ENCODE results near the gene ANKRD13D.
A peak's percentile ranks its signal among the peaks of the same experiment; 100 is the strongest.

ANKRD13D gene

DNA sequence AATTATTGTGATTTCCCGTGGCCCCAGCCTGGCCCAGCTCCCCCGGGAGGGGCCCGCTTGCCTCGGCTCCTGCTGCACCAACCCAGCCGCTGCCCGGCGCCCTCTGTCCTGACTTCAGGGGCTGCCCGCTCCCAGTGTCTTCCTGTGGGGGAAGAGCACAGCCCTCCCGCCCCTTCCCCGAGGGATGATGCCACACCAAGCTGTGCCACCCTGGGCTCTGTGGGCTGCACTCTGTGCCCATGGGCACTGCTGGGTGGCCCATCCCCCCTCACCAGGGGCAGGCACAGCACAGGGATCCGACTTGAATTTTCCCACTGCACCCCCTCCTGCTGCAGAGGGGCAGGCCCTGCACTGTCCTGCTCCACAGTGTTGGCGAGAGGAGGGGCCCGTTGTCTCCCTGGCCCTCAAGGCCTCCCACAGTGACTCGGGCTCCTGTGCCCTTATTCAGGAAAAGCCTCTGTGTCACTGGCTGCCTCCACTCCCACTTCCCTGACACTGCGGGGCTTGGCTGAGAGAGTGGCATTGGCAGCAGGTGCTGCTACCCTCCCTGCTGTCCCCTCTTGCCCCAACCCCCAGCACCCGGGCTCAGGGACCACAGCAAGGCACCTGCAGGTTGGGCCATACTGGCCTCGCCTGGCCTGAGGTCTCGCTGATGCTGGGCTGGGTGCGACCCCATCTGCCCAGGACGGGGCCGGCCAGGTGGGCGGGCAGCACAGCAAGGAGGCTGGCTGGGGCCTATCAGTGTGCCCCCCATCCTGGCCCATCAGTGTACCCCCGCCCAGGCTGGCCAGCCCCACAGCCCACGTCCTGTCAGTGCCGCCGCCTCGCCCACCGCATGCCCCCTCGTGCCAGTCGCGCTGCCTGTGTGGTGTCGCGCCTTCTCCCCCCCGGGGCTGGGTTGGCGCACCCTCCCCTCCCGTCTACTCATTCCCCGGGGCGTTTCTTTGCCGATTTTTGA lies 3.3 kb upstream of the ANKRD13D start:
- Mint-ChIP-seq H3K4me3 (peak overlapping the region; percentile 23), H3K4me1 (ENCODE audit: low read depth) (peaks cover 43% of the 10 kb centered on the region), H3K27me3 (no peaks in the 10 kb centered on the region), H3K9me3 (no peaks in the 10 kb centered on the region), H3K27ac (peak overlapping the region; percentile 100), H3K36me3 (ENCODE audit: low read depth) (peaks cover 43% of the 10 kb centered on the region)

GRCh38 chr11:67286621-67287333 lies 2.3 kb upstream of the ANKRD13D start:
- Mint-ChIP-seq H3K36me3 (ENCODE audit: low read depth) (peaks cover 43% of the 10 kb centered on the region), H3K4me1 (ENCODE audit: low read depth) (peaks cover 50% of the 10 kb centered on the region), H3K27me3 (no peaks in the 10 kb centered on the region), H3K27ac (peak overlapping the region; percentile 100), H3K9me3 (no peaks in the 10 kb centered on the region), H3K4me3 (peak overlapping the region; percentile 77)

DNA sequence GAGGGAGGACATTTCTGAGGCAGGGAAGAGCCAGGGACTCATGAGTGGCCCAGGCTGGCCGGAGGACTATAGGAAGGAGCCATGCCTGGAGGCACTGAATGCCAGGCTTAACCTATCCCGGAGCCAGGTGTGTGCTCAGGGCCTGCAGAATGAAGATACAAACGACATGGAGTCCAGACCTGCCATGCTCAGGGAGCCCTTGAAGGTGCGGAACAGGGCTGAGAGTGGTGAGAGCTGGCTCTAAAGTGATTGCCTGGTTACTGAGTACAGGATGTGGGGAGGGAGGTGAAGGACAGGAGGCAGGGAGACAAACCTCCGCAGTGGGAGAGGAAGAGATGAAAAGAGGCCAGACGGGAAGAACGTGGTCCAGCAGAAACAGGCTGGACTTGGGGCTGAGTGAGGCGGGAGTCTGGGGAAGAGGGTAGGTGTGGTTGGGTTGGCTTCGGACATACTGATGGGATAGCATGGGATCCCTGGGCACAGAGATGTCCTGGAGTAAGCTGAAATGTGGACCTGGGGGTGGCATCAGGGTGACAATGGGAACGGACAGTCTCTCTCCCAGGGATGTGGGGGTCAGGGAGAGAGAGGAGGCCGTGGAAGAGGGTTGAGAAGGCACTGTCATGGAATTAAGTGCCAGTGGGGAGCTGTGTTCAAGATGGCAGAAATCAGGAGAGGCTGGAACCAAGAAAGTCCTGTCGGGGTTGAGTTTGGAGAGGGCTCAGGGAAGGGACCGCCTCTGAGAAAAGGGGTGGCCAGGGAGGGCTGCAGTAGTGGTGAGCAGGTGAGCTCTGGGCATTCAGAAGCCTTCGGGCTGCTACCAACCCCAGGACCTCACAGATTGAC lies 1.5 kb upstream of the ANKRD13D start:
- Mint-ChIP-seq H3K36me3 (ENCODE audit: low read depth) (peaks cover 47% of the 10 kb centered on the region), H3K4me3 (peak overlapping the region; percentile 77), H3K27me3 (no peaks in the 10 kb centered on the region), H3K9me3 (no peaks in the 10 kb centered on the region), H3K4me1 (ENCODE audit: low read depth) (peaks cover 55% of the 10 kb centered on the region), H3K27ac (peak overlapping the region; percentile 100)

DNA sequence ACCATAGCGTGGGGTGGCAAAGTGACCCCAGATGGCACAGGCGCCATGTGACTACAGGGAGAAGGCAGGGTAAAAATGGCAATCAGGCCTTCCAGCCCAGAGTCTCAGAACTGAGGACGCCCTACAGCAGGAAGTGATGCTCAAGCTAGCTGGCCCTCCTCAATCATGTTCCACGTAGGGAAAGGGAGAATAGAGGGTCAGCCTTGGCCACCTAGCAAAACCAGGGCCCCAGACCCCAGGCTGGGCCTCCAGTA lies 978 bp upstream of the ANKRD13D start:
- H3K4me3 Mint-ChIP-seq = peak overlapping the region; percentile 77
- H3K4me1 Mint-ChIP-seq (ENCODE audit: low read depth) = peaks cover 61% of the 10 kb centered on the region
- H3K27ac Mint-ChIP-seq = peak overlapping the region; percentile 100
- H3K36me3 Mint-ChIP-seq (ENCODE audit: low read depth) = peaks cover 48% of the 10 kb centered on the region
- no peaks in the 10 kb centered on the region for H3K27me3 Mint-ChIP-seq
- H3K9me3 Mint-ChIP-seq = no peaks in the 10 kb centered on the region

- Mint-ChIP-seq H3K9me3 (no peaks in the 10 kb centered on the region), H3K27me3 (no peaks in the 10 kb centered on the region), H3K4me3 (peak overlapping the region; percentile 77), H3K4me1 (ENCODE audit: low read depth) (peaks cover 64% of the 10 kb centered on the region), H3K36me3 (ENCODE audit: low read depth) (peaks cover 49% of the 10 kb centered on the region), H3K27ac (peak overlapping the region; percentile 100)
These were observed 464 bp upstream of the ANKRD13D start for GRCh38 chr11:67288452-67289225.

DNA sequence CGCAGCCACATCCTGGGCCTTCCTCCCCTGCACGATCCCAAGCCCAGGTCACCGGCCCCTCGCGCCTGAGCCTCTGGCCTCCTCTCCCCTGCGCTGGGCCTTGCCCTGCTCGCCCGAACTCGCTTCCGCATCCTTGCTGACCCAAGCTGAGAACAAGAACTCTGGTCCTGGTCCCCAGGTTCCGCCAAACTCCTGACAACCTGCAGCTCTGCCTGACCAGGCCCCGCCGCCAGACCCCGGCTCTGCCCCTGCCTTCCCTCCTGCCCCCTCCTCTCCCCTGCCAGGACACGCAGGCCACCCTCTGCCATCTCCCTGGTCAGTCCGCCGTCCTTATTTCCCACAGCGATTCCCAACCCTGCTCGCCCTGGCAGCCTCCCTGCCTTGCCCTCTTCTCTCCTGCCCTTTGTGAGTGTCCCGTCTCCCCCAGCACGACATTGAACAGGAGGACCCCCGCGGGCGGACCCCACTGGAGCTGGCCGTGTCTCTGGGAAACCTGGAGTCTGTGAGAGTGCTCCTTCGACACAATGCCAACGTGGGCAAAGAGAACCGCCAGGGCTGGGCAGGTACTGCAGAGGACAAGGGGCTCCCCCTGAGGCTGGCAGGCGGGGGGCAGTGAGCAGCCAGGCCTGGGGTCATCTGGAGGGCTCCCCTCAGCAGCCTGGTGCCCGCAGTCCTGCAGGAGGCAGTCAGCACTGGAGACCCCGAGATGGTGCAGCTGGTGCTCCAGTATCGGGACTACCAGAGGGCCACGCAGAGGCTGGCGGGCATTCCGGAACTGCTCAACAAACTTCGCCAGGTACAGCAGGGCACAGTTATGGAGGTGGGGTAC lies 762 bp downstream of the ANKRD13D start:
- Mint-ChIP-seq H3K4me1 (ENCODE audit: low read depth) (peaks cover 68% of the 10 kb centered on the region), H3K36me3 (ENCODE audit: low read depth) (peaks cover 46% of the 10 kb centered on the region), H3K27me3 (no peaks in the 10 kb centered on the region)

GRCh38 chr11:67290801-67291200 lies 1.7 kb downstream of the ANKRD13D start:
- H3K4me1 Mint-ChIP-seq (ENCODE audit: low read depth) = peaks cover 58% of the 10 kb centered on the region
- no peaks in the 10 kb centered on the region for H3K9me3 Mint-ChIP-seq
- H3K4me3 Mint-ChIP-seq = peak overlapping the region; percentile 92
- H3K27ac Mint-ChIP-seq = no peak overlapping the region
- no peaks in the 10 kb centered on the region for H3K27me3 Mint-ChIP-seq
- peaks cover 51% of the 10 kb centered on the region for H3K36me3 Mint-ChIP-seq (ENCODE audit: low read depth)

More for the DNA sequence above, 762 bp downstream of the ANKRD13D start:
- H3K27ac Mint-ChIP-seq = peak overlapping the region; percentile 92
- no peaks in the 10 kb centered on the region for H3K9me3 Mint-ChIP-seq
- peak overlapping the region; percentile 92 for H3K4me3 Mint-ChIP-seq

DNA sequence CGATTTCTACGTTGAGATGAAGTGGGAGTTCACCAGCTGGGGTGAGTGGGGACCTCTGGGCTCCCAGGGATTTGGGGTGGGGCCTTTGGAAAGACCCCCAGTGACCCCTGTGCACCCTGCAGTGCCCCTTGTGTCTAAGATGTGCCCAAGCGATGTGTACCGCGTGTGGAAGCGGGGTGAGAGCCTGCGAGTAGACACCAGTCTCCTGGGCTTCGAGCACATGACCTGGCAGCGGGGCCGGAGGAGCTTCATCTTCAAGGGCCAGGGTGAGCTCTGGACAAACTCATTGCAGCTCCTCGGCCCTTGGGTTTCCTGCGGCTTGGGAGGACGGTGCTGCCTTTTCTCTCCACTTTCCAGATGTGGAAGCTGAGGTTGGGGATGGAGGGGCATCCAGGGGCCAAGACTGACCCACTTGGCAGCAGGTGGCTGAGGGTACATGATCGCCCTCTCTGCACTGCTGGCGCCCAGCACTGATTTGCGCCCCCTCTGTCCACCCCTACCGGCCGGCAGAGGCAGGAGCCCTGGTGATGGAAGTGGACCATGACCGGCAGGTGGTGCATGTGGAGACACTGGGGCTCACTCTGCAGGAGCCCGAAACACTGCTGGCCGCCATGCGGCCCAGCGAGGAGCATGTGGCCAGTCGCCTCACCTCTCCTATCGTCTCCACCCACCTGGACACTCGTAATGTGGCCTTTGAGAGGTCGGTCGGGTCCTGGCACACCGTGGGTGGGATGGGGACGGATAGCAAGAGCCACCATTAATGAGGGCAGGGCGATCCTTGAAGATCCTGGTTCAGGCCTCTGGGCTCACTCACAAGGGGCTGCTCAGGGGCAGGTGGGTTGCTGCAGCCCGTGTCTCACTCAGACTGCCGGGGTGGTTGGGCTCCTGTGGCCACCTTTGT lies 2.6 kb downstream of the ANKRD13D start:
- Mint-ChIP-seq H3K27me3 (no peaks in the 10 kb centered on the region), H3K27ac (no peak overlapping the region), H3K36me3 (ENCODE audit: low read depth) (peaks cover 55% of the 10 kb centered on the region), H3K4me3 (no peak overlapping the region), H3K4me1 (ENCODE audit: low read depth) (peaks cover 50% of the 10 kb centered on the region), H3K9me3 (peaks cover 9% of the 10 kb centered on the region)

- Mint-ChIP-seq H3K27me3 (no peaks in the 10 kb centered on the region), H3K9me3 (peaks cover 13% of the 10 kb centered on the region), H3K4me3 (peak overlapping the region; percentile 51), H3K36me3 (ENCODE audit: low read depth) (peaks cover 52% of the 10 kb centered on the region), H3K27ac (peak overlapping the region; percentile 64), H3K4me1 (ENCODE audit: low read depth) (peaks cover 41% of the 10 kb centered on the region)
These were observed 3.6 kb downstream of the ANKRD13D start for GRCh38 chr11:67292671-67293070.

DNA sequence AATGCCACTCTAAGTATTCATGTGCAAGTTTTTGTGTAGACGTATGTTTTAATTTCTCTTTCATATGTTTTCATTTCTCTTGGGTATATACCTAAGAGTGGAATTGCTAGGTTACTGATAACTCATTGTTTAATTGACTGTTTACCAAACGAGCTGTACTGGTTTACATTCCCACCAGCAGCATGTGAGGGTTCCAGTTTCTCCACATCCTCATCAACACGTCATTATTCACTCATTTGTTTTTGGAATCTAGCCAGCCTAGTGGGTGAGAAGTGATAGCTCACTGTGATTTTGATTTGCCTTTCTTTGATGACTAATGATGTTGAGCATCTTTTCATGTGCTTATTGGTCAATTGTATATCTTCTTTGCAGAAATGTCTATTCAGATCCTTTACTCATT lies 4.0 kb downstream of the ANKRD13D start:
- peak overlapping the region; percentile 64 for H3K27ac Mint-ChIP-seq
- H3K4me1 Mint-ChIP-seq (ENCODE audit: low read depth) = peaks cover 37% of the 10 kb centered on the region
- peaks cover 13% of the 10 kb centered on the region for H3K9me3 Mint-ChIP-seq
- H3K4me3 Mint-ChIP-seq = peak overlapping the region; percentile 51
- H3K36me3 Mint-ChIP-seq (ENCODE audit: low read depth) = peaks cover 54% of the 10 kb centered on the region
- no peaks in the 10 kb centered on the region for H3K27me3 Mint-ChIP-seq

DNA sequence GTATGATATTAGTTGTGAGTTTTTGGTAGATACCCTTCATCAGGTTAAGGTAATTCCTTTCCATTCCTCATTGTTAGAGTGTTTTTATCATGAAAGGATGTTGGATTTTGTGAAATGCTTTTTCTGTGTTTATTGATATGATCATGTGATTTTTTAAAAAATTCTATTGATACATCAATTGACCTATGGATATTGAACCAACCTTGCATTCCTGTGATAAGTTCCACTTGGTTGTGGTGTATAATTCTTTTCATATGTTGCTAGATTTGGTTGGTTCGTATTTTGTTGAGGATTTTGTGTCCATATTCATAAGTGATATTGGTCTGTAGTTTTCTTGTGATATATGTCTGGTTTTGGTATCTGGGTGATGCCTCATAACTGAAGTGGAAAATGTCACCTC lies 6.7 kb downstream of the ANKRD13D start:
- Mint-ChIP-seq H3K27me3 (no peaks in the 10 kb centered on the region), H3K27ac (no peak overlapping the region), H3K36me3 (ENCODE audit: low read depth) (peaks cover 63% of the 10 kb centered on the region)

DNA sequence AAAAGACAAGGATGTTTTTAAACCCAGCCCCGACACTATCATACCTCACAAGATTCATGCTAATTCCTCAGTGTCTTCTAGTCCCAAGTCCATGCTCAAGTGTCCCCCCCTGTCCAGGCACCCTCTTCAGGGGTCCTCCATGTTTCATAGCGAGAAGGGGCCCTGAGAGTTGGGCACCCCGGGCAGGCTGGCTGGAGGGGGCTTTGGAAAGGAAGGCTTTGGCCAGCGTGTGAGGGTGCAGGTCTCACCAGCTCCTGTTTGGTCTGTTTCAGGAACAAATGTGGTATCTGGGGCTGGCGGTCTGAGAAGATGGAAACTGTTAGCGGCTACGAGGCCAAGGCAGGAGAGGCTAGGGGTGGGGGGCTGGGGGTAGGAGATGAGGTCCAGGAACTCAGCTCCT lies 9.7 kb downstream of the ANKRD13D start:
- H3K36me3 Mint-ChIP-seq (ENCODE audit: low read depth) = peaks cover 46% of the 10 kb centered on the region
- H3K4me1 Mint-ChIP-seq (ENCODE audit: low read depth) = peaks cover 9% of the 10 kb centered on the region
- H3K9me3 Mint-ChIP-seq = peaks cover 13% of the 10 kb centered on the region
- H3K27ac Mint-ChIP-seq = no peak overlapping the region
- H3K27me3 Mint-ChIP-seq = no peaks in the 10 kb centered on the region
- no peak overlapping the region for H3K4me3 Mint-ChIP-seq

More for the DNA sequence above, 6.7 kb downstream of the ANKRD13D start:
- H3K4me3 Mint-ChIP-seq = no peak overlapping the region
- H3K4me1 Mint-ChIP-seq (ENCODE audit: low read depth) = peaks cover 32% of the 10 kb centered on the region
- H3K9me3 Mint-ChIP-seq = peaks cover 13% of the 10 kb centered on the region

Measured in stimulated activated naive CD8-positive, alpha-beta T cell treated with anti-CD3 and anti-CD28 coated beads, Interleukin-15, Interleukin-2, amounts not matched to agents 100 ng/mL and 50 ng/mL, for 24 hours (primary cell).